HEK293 (cell line): Measurements from ENCODE around the gene RASGRP1.

ENCODE experiments used
- ELK4 ChIP-seq: IDR thresholded peaks from 2 replicates; pipeline ENCODE4 v1.6.1; 2011; ENCODE audit warnings: mild to moderate bottlenecking, low read depth, low read length, borderline replicate concordance
- KLF9 ChIP-seq: fragments of 450-650 bp; formaldehyde crosslinking; IDR thresholded peaks from 2 replicates; pipeline ENCODE4 v1.5.1; 2016; ENCODE audit warnings: missing biosample characterization, missing genetic modification characterization, low read depth
- MZF1 ChIP-seq: fragments of 450-650 bp; formaldehyde crosslinking; IDR thresholded peaks from 2 replicates; pipeline ENCODE4 v1.5.1; 2017; ENCODE audit warnings: missing biosample characterization, missing genetic modification characterization, borderline replicate concordance
- ZNF132 ChIP-seq: fragments of 450-650 bp; formaldehyde crosslinking; IDR thresholded peaks from 2 replicates; pipeline ENCODE4 v1.5.1; 2017; ENCODE audit warnings: missing biosample characterization, missing genetic modification characterization, borderline replicate concordance
- ZNF37A ChIP-seq: fragments of 450-650 bp; IDR thresholded peaks from 2 replicates; pipeline ENCODE4 v1.5.1; 2018; ENCODE audit warnings: missing biosample characterization, missing genetic modification characterization
- ZNF48 ChIP-seq: fragments of 450-650 bp; formaldehyde crosslinking; IDR thresholded peaks from 2 replicates; pipeline ENCODE4 v1.5.1; 2016; ENCODE audit warnings: missing biosample characterization, missing genetic modification characterization
- ZNF785 ChIP-seq: fragments of 450-650 bp; formaldehyde crosslinking; IDR thresholded peaks from 2 replicates; pipeline ENCODE4 v1.5.1; 2016; ENCODE audit warnings: missing biosample characterization, missing genetic modification characterization
- TF ChIP-seq, protein P1 (sequence below): fragments of 450-650 bp; formaldehyde crosslinking; IDR thresholded peaks from 2 replicates; pipeline ENCODE4 v1.5.1; 2016; ENCODE audit warnings: missing biosample characterization, missing genetic modification characterization
- TF ChIP-seq, protein P2 (sequence below): fragments of 450-650 bp; formaldehyde crosslinking; IDR thresholded peaks from 2 replicates; pipeline ENCODE4 v1.5.1; 2016; ENCODE audit warnings: missing biosample characterization, missing genetic modification characterization
- TF ChIP-seq, protein P3 (sequence below): fragments of 450-650 bp; formaldehyde crosslinking; IDR thresholded peaks from 2 replicates; pipeline ENCODE4 v1.5.1; 2016; ENCODE audit warnings: missing biosample characterization, missing genetic modification characterization, borderline replicate concordance

DNA sequence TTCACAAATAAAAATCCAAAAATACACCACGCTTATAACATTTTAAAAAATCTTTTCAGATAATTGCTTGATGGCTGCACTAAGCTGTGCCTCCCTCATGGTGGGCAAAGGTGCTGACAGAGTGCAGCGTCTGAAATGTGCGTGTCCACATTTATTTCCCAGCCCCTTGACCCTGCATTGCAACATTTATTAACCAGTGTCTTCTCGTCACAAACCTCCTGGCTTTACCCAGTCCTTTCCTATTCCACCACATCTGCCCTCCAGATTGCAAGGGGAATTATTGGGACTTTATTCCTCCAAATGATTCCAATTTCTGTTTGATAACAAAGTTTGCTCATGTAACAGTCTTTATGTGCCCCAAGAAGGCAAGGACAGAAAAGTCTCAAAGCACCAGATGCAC, 5.5 kb downstream of the RASGRP1 start:
- TF ChIP-seq, protein P1, sequence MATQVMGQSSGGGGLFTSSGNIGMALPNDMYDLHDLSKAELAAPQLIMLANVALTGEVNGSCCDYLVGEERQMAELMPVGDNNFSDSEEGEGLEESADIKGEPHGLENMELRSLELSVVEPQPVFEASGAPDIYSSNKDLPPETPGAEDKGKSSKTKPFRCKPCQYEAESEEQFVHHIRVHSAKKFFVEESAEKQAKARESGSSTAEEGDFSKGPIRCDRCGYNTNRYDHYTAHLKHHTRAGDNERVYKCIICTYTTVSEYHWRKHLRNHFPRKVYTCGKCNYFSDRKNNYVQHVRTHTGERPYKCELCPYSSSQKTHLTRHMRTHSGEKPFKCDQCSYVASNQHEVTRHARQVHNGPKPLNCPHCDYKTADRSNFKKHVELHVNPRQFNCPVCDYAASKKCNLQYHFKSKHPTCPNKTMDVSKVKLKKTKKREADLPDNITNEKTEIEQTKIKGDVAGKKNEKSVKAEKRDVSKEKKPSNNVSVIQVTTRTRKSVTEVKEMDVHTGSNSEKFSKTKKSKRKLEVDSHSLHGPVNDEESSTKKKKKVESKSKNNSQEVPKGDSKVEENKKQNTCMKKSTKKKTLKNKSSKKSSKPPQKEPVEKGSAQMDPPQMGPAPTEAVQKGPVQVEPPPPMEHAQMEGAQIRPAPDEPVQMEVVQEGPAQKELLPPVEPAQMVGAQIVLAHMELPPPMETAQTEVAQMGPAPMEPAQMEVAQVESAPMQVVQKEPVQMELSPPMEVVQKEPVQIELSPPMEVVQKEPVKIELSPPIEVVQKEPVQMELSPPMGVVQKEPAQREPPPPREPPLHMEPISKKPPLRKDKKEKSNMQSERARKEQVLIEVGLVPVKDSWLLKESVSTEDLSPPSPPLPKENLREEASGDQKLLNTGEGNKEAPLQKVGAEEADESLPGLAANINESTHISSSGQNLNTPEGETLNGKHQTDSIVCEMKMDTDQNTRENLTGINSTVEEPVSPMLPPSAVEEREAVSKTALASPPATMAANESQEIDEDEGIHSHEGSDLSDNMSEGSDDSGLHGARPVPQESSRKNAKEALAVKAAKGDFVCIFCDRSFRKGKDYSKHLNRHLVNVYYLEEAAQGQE (tag by site-specific recombination), result no peak
- TF ChIP-seq ZNF48, result no peak
- TF ChIP-seq, protein P2, sequence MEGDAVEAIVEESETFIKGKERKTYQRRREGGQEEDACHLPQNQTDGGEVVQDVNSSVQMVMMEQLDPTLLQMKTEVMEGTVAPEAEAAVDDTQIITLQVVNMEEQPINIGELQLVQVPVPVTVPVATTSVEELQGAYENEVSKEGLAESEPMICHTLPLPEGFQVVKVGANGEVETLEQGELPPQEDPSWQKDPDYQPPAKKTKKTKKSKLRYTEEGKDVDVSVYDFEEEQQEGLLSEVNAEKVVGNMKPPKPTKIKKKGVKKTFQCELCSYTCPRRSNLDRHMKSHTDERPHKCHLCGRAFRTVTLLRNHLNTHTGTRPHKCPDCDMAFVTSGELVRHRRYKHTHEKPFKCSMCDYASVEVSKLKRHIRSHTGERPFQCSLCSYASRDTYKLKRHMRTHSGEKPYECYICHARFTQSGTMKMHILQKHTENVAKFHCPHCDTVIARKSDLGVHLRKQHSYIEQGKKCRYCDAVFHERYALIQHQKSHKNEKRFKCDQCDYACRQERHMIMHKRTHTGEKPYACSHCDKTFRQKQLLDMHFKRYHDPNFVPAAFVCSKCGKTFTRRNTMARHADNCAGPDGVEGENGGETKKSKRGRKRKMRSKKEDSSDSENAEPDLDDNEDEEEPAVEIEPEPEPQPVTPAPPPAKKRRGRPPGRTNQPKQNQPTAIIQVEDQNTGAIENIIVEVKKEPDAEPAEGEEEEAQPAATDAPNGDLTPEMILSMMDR (tag by site-specific recombination), result no peak
- no peak for TF ChIP-seq MZF1 (tag by site-specific recombination)
- TF ChIP-seq KLF9 (tag by site-specific recombination), result no peak
- TF ChIP-seq ZNF785 (tag by site-specific recombination), result no peak
- TF ChIP-seq ELK4, result no peak
- no peak for TF ChIP-seq ZNF37A (tag by site-specific recombination)
- TF ChIP-seq, protein P3, sequence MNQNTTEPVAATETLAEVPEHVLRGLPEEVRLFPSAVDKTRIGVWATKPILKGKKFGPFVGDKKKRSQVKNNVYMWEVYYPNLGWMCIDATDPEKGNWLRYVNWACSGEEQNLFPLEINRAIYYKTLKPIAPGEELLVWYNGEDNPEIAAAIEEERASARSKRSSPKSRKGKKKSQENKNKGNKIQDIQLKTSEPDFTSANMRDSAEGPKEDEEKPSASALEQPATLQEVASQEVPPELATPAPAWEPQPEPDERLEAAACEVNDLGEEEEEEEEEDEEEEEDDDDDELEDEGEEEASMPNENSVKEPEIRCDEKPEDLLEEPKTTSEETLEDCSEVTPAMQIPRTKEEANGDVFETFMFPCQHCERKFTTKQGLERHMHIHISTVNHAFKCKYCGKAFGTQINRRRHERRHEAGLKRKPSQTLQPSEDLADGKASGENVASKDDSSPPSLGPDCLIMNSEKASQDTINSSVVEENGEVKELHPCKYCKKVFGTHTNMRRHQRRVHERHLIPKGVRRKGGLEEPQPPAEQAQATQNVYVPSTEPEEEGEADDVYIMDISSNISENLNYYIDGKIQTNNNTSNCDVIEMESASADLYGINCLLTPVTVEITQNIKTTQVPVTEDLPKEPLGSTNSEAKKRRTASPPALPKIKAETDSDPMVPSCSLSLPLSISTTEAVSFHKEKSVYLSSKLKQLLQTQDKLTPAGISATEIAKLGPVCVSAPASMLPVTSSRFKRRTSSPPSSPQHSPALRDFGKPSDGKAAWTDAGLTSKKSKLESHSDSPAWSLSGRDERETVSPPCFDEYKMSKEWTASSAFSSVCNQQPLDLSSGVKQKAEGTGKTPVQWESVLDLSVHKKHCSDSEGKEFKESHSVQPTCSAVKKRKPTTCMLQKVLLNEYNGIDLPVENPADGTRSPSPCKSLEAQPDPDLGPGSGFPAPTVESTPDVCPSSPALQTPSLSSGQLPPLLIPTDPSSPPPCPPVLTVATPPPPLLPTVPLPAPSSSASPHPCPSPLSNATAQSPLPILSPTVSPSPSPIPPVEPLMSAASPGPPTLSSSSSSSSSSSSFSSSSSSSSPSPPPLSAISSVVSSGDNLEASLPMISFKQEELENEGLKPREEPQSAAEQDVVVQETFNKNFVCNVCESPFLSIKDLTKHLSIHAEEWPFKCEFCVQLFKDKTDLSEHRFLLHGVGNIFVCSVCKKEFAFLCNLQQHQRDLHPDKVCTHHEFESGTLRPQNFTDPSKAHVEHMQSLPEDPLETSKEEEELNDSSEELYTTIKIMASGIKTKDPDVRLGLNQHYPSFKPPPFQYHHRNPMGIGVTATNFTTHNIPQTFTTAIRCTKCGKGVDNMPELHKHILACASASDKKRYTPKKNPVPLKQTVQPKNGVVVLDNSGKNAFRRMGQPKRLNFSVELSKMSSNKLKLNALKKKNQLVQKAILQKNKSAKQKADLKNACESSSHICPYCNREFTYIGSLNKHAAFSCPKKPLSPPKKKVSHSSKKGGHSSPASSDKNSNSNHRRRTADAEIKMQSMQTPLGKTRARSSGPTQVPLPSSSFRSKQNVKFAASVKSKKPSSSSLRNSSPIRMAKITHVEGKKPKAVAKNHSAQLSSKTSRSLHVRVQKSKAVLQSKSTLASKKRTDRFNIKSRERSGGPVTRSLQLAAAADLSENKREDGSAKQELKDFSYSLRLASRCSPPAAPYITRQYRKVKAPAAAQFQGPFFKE (tag by site-specific recombination), result no peak
- TF ChIP-seq ZNF132 (tag by site-specific recombination), result no peak
